Transverse colon (tissue), 4 donors: ENCODE measurements around the gene LRATD1. TPM values are rescaled to one million over a fixed set of nuclear protein-coding genes. Genes with fewer than 3 reads are reported as not detected.

Experiments used
- DNase-seq: peaks from one replicate; pipeline ENCODE4 v3.0.0-alpha.2; 2019
- H3K27ac ChIP-seq, 4 donors: fragments of 200-600 bp; sonication (generic); 2 replicates each; pipeline ENCODE4 v1.5.1; 2016 to 2018; ENCODE audit warnings: inconsistent platforms in 4 of 4
- H3K27me3 ChIP-seq: fragments of 200-600 bp; sonication (generic); 2 replicates; pipeline ENCODE4 v1.5.1; 2017; ENCODE audit warnings: inconsistent platforms
- H3K36me3 ChIP-seq, 4 donors: fragments of 200-600 bp; sonication (generic); 2 replicates each; pipeline ENCODE4 v1.5.1; 2017 to 2019; ENCODE audit warnings: inconsistent platforms in 4 of 4
- H3K4me1 ChIP-seq, 4 donors: fragments of 200-600 bp; sonication (generic); 2 replicates each; pipeline ENCODE4 v1.5.1; 2017 to 2020; ENCODE audit warnings: inconsistent platforms in 4 of 4
- H3K4me3 ChIP-seq, 4 donors: fragments of 200-600 bp; sonication (generic); 1 replicate in 1 of 4; 2 replicates in 3 of 4; pipeline versions ENCODE4 v1.5.1 to v1.6.1; 2017 to 2019; ENCODE audit warnings: inconsistent platforms in 4 of 4
- H3K9me3 ChIP-seq, 2 donors: fragments of 200-600 bp; sonication (generic); 2 replicates each; pipeline ENCODE4 v1.5.1; 2017 to 2019; ENCODE audit warnings: inconsistent platforms in 2 of 2
- CTCF ChIP-seq, 5 experiments: fragments of 200-600 bp in 3 of 5; fragments of 450-650 bp in 2 of 5; sonication (generic) in 3 of 5; IDR thresholded peaks; 1 replicate in 2 of 5; 2 replicates in 3 of 5; pipeline ENCODE4 v1.5.1; 2016 to 2017; ENCODE audit warnings: antibody characterized with exemption in 5 of 5, inconsistent platforms in 3 of 5, mild to moderate bottlenecking in 2 of 5, moderate library complexity in 1 of 5
- EP300 ChIP-seq: sonication (generic); formaldehyde crosslinking; IDR thresholded peaks from one replicate; pipeline ENCODE4 v1.6.1; 2017; ENCODE audit warnings: antibody characterized with exemption, low read depth
- POLR2A ChIP-seq: fragments of 450-650 bp; IDR thresholded peaks from one replicate; pipeline ENCODE4 v1.6.1; 2016; ENCODE audit warnings: antibody characterized with exemption, mild to moderate bottlenecking, moderate library complexity
- POLR2AphosphoS5 ChIP-seq, 3 donors: sonication (generic); formaldehyde crosslinking; IDR thresholded peaks; one replicate each; pipeline ENCODE4 v1.6.1; 2016; ENCODE audit warnings: antibody characterized with exemption in 3 of 3
- WGBS, 2 donors: methylation state at CpG; one replicate each; pipeline ENCODE4 v1.1.5; 2018; ENCODE audit warnings: low coverage in 1 of 2; 5-methylcytosine and 5-hydroxymethylcytosine counted together
- in situ Hi-C, 4 donors: fragments of 200-750 bp; cut with MboI; loops; one replicate each; pipeline versions ENCODE4 v1.15.0 to v1.15.1; 2017; ENCODE audit warnings: low sequenced_read_pairs in 3 of 4, low pct_ligation_motif_present in 1 of 4, low pct_unique_long_range_greater_than_20kb in 1 of 4
- intact Hi-C: fragments of 100-400 bp; cut with DNase I; formaldehyde crosslinking; loops from one replicate; pipeline ENCODE4 v1.15.1; 2023; ENCODE audit warnings: low total_unique reads
- total RNA-seq, 4 donors: library from RNA; depleted of rRNA; stranded (reverse); fragments of >200 nt; gene quantifications; one replicate each; pipeline ENCODE4 v1.1.0, GENCODE V29; 2016

The LRATD1 gene
- total RNA-seq, 4 donors from 2014 or later, result 87.6 to 151 (median 118) TPM

GRCh38 chr2:14654835-14655282, 22.3 kb downstream of the LRATD1 start:
- intact Hi-C loops (no loop called here), in situ Hi-C loops (no loop called here)
- Histone ChIP-seq H3K27ac (no peak overlapping the region), H3K4me3 (no peak overlapping the region), H3K4me1 (no peaks in the 10 kb centered on the region), H3K9me3 (no peaks in the 10 kb centered on the region), H3K36me3 (peaks cover 0 to 4% (median 0%) of the 10 kb centered on the region in 4 donors), H3K27me3 (no peaks in the 10 kb centered on the region)
- TF ChIP-seq CTCF (IDR thresholded peaks at IDR 0.05) (no peak), POLR2A (no peak), POLR2AphosphoS5 (IDR thresholded peaks at IDR 0.05) (no peak), EP300 (no peak)
- WGBS, 2 donors, result 63 to 76% methylated on average over 2 to 4 of the region's 4 CpGs
- no peak for DNase-seq

- intact Hi-C loops, result no loop called here
- in situ Hi-C loops, result no loop called here
- 78 to 83% methylated on average over 3 of the region's 3 CpGs for WGBS, 2 donors
- Histone ChIP-seq H3K4me1 (no peaks in the 10 kb centered on the region), H3K27me3 (no peaks in the 10 kb centered on the region), H3K27ac (no peak overlapping the region), H3K9me3 (no peaks in the 10 kb centered on the region), H3K4me3 (no peak overlapping the region), H3K36me3 (peaks cover 0 to 4% (median 0%) of the 10 kb centered on the region in 4 donors)
- no peak for DNase-seq
- TF ChIP-seq POLR2AphosphoS5 (IDR thresholded peaks at IDR 0.05) (no peak), CTCF (IDR thresholded peaks at IDR 0.05) (no peak), EP300 (no peak), POLR2A (no peak)
Observed at GRCh38 chr2:14656146-14656545, 23.6 kb downstream of the LRATD1 start.

- Histone ChIP-seq H3K9me3 (no peaks in the 10 kb centered on the region), H3K27me3 (no peaks in the 10 kb centered on the region), H3K27ac (no peak overlapping the region), H3K4me3 (no peak overlapping the region), H3K4me1 (no peaks in the 10 kb centered on the region), H3K36me3 (no peaks in the 10 kb centered on the region)
- intact Hi-C loops, result no loop called here
- 87 to 94% methylated on average over 2 to 3 of the region's 3 CpGs for WGBS, 2 donors
- DNase-seq, result no peak
- TF ChIP-seq EP300 (no peak), CTCF (IDR thresholded peaks at IDR 0.05) (no peak), POLR2A (no peak), POLR2AphosphoS5 (IDR thresholded peaks at IDR 0.05) (no peak)
- in situ Hi-C loops, result no loop called here
Observed at GRCh38 chr2:14661163-14661562, 28.6 kb downstream of the LRATD1 start.

- no peak for DNase-seq
- no peaks in the 10 kb centered on the region for H3K9me3 ChIP-seq
- no peaks in the 10 kb centered on the region for H3K4me1 ChIP-seq
- WGBS, 2 donors, result 80 to 90% methylated on average over 4 to 8 of the region's 8 CpGs
- no peak for TF ChIP-seq POLR2AphosphoS5 (IDR thresholded peaks at IDR 0.05)
- TF ChIP-seq POLR2A, result no peak
- no peak for TF ChIP-seq EP300
- no peak for TF ChIP-seq CTCF (IDR thresholded peaks at IDR 0.05)
- H3K27me3 ChIP-seq, result no peaks in the 10 kb centered on the region
- H3K27ac ChIP-seq, result no peak overlapping the region
- no peaks in the 10 kb centered on the region for H3K36me3 ChIP-seq
- no peak overlapping the region for H3K4me3 ChIP-seq
- intact Hi-C loops, result no loop called here
- in situ Hi-C loops, result no loop called here
Observed at GRCh38 chr2:14673351-14673875, 40.9 kb downstream of the LRATD1 start.
